Ramos (cell line): Measurements from ENCODE around the gene MALSU1.

Source experiments
- in situ Hi-C: fragments of 300-500 bp; cut with MboI; formaldehyde crosslinking; loops from one replicate; pipeline ENCODE4 v1.14.3; 2022; ENCODE audit warnings: low sequenced_read_pairs; ENCODE audit not compliant: unreplicated experiment

MALSU1 gene

GRCh38 chr7:23333671-23334246 is 34.6 kb downstream of the MALSU1 start:
- in situ Hi-C loops = no loop called here

GRCh38 chr7:23334482-23335056 is 35.4 kb downstream of the MALSU1 start:
- in situ Hi-C loops = no loop called here

- in situ Hi-C loops = no loop called here
Observed at GRCh38 chr7:23335136-23335535, 36.0 kb downstream of the MALSU1 start.

GRCh38 chr7:23335621-23336020 is 36.5 kb downstream of the MALSU1 start:
- in situ Hi-C loops = no loop called here

GRCh38 chr7:23336086-23336485 is 36.9 kb downstream of the MALSU1 start:
- in situ Hi-C loops = no loop called here

GRCh38 chr7:23336799-23337283 is 37.7 kb downstream of the MALSU1 start:
- in situ Hi-C loops = no loop called here

- in situ Hi-C loops = no loop called here
Observed at GRCh38 chr7:23337374-23337773, 38.2 kb downstream of the MALSU1 start.

- in situ Hi-C loops = no loop called here
Observed at GRCh38 chr7:23338439-23338838, 39.3 kb downstream of the MALSU1 start.

GRCh38 chr7:23338863-23339262 is 39.7 kb downstream of the MALSU1 start:
- in situ Hi-C loops = no loop called here

- in situ Hi-C loops = no loop called here
Observed at GRCh38 chr7:23341846-23342598, 42.9 kb downstream of the MALSU1 start.

- in situ Hi-C loops = no loop called here
Observed at GRCh38 chr7:23343102-23343501, 44.0 kb downstream of the MALSU1 start.

- in situ Hi-C loops = no loop called here
Observed at GRCh38 chr7:23343806-23344475, 44.8 kb downstream of the MALSU1 start.

- in situ Hi-C loops = no loop called here
Observed at GRCh38 chr7:23345601-23346000, 46.5 kb downstream of the MALSU1 start.

GRCh38 chr7:23346316-23346715 is 47.2 kb downstream of the MALSU1 start:
- in situ Hi-C loops = no loop called here

- in situ Hi-C loops = no loop called here
Observed at GRCh38 chr7:23347033-23347681, 48.0 kb downstream of the MALSU1 start.

- in situ Hi-C loops = no loop called here
Observed at GRCh38 chr7:23347682-23348180, 48.6 kb downstream of the MALSU1 start.

- in situ Hi-C loops = no loop called here
Observed at GRCh38 chr7:23349484-23350157, 50.5 kb downstream of the MALSU1 start.

- in situ Hi-C loops = no loop called here
Observed at GRCh38 chr7:23350466-23350865, 51.3 kb downstream of the MALSU1 start.

- in situ Hi-C loops = no loop called here
Observed at GRCh38 chr7:23353172-23353571, 54.0 kb downstream of the MALSU1 start.

- in situ Hi-C loops = no loop called here
Observed at GRCh38 chr7:23356168-23356567, 57.0 kb downstream of the MALSU1 start.
